HCT116 (cell line): Measurements from ENCODE around the gene PAQR8.

Experiments used
- ATF3 ChIP-seq: IDR thresholded peaks from 2 replicates; pipeline ENCODE4 v1.6.1; 2012
- CTCF ChIP-seq, 3 experiments: fragments of 200-600 bp in 1 of 3; sonication (generic) in 1 of 3; IDR thresholded peaks in 2 of 3; conservative IDR thresholded peaks in 1 of 3; 2 replicates each; pipeline ENCODE4 v1.5.1; 2012 to 2017; ENCODE audit warnings: low read depth in 2 of 3, low read length in 2 of 3, antibody characterized with exemption in 1 of 3, borderline replicate concordance in 1 of 3, control low read depth in 1 of 3, mild to moderate bottlenecking in 1 of 3, mixed read lengths in 1 of 3, mixed run types in 1 of 3, moderate library complexity in 1 of 3; ENCODE audit not compliant: insufficient read depth in 1 of 3
- EZH2 ChIP-seq: fragments of 200-600 bp; sonication (generic); IDR thresholded peaks from 2 replicates; pipeline ENCODE4 v1.6.1; 2017; ENCODE audit warnings: antibody characterized with exemption, mixed run types
- JUND ChIP-seq: IDR thresholded peaks from 2 replicates; pipeline ENCODE4 v1.6.1; 2012
- POLR2A ChIP-seq: IDR thresholded peaks from 2 replicates; pipeline ENCODE4 v1.7.0; 2011; ENCODE audit warnings: borderline replicate concordance; ENCODE audit not compliant: insufficient read depth, insufficient read length; ENCODE audit errors: extremely low read depth
- POLR2AphosphoS5 ChIP-seq: IDR thresholded peaks from 2 replicates; pipeline ENCODE4 v1.6.1; 2011; ENCODE audit warnings: mild to moderate bottlenecking, low read depth, low read length, moderate library complexity
- RAD21 ChIP-seq: IDR thresholded peaks from 2 replicates; pipeline ENCODE4 v1.6.1; 2012; ENCODE audit warnings: low read depth, mild to moderate bottlenecking
- SIN3A ChIP-seq: IDR thresholded peaks from 2 replicates; pipeline ENCODE4 v1.6.1; 2012; ENCODE audit warnings: low read depth
- SRF ChIP-seq: IDR thresholded peaks from 2 replicates; pipeline ENCODE4 v1.6.1; 2012; ENCODE audit warnings: low read depth
- YY1 ChIP-seq: IDR thresholded peaks from 2 replicates; pipeline ENCODE4 v1.6.1; 2011; ENCODE audit warnings: low read length, low read depth, moderate library complexity, mild to moderate bottlenecking; ENCODE audit not compliant: insufficient replicate concordance; ENCODE audit errors: extremely low read depth
- TF ChIP-seq, protein P1 (sequence below): IDR thresholded peaks from 2 replicates; pipeline ENCODE4 v1.6.1; 2012

DNA sequence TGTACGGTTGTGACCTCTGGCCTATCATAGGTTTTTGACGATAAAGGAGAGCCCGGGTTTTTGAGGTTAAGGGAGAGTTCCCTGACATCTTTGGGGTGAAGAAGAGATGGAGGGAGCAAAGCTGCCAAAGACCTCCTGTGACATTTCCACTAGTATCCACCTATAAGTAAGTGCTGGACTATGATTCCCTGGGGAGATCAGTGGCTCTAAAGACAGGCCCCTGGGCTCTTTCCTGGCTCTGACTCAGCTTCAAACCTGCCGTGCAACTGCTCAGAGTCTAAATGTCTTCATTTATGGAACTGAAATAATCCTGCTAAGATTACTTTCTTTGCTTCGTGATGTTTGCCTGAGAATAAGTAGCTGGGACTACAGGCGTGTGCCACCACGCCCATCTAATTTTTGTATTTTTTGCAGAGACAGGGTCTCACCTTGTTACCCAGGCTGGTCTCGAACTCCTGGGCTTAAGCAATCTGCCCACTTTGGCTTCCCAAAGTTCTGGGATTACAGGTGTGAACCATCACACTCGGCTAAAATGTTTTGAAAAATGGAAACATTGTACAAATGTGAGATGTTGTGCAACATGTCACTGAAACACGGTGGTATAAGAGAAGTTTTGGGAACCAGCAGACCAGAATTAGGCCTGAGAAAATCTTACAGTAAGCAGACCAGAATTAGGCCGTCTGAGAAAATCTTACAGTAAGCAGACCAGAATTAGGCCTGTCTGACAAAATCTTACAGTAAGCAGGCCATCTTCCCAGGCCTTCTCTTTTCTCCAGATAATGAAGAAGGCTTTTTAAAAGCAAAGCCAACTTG, 1.1 kb upstream of the PAQR8 start:
- no peak for TF ChIP-seq POLR2A
- TF ChIP-seq POLR2AphosphoS5, result no peak
- TF ChIP-seq CTCF (IDR thresholded peaks at IDR 0.05 in 2 of 3, conservative IDR thresholded peaks at IDR 0.05 in 1 of 3; ENCODE audit: borderline replicate concordance in 1 of 3, insufficient read depth in 1 of 3, low read depth in 2 of 3, low read length in 2 of 3), result no peak
- TF ChIP-seq ATF3, result no peak
- TF ChIP-seq, protein P1, sequence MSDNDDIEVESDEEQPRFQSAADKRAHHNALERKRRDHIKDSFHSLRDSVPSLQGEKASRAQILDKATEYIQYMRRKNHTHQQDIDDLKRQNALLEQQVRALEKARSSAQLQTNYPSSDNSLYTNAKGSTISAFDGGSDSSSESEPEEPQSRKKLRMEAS, result no peak
- no peak for TF ChIP-seq YY1
- no peak for TF ChIP-seq RAD21
- no peak for TF ChIP-seq EZH2
- TF ChIP-seq JUND, result no peak
- no peak for TF ChIP-seq SRF
- TF ChIP-seq SIN3A, result no peak
